Measurements from ENCODE around the gene VAT1.

- no peak for TF ChIP-seq CTCF (IDR thresholded peaks at IDR 0.05)
- TF ChIP-seq POLR2AphosphoS5 (IDR thresholded peaks at IDR 0.05), result no peak
Observed at GRCh38 chr17:42971589-42971988, 50.6 kb downstream of the VAT1 start.
